SU-DHL-6 (cell line): ENCODE data around the gene CHRNB4.

Experiments used
- H2AFZ ChIP-seq: fragments of 200-600 bp; sonication (generic); 2 replicates; pipeline ENCODE4 v1.6.1; 2014; ENCODE audit warnings: low read depth, mild to moderate bottlenecking, moderate library complexity, mixed read lengths, antibody characterized with exemption, low read length; ENCODE audit not compliant: severe bottlenecking
- H3F3A ChIP-seq: fragments of 200-600 bp; shearing (Covaris generic); 2 replicates; pipeline ENCODE4 v1.6.0; 2016; ENCODE audit warnings: antibody characterized with exemption, mild to moderate bottlenecking; ENCODE audit not compliant: insufficient read depth
- H3K27ac ChIP-seq: fragments of 200-600 bp; sonication (generic); 2 replicates; pipeline ENCODE4 v1.5.1; 2016; ENCODE audit warnings: low read depth, mild to moderate bottlenecking, low read length, moderate library complexity, mixed read lengths
- H3K27me3 ChIP-seq: fragments of 200-600 bp; sonication (generic), shearing (Covaris generic); 2 replicates; pipeline ENCODE4 v1.6.0; 2014; ENCODE audit warnings: mild to moderate bottlenecking, low read length
- H3K36me3 ChIP-seq: fragments of 200-600 bp; sonication (generic); 2 replicates; pipeline ENCODE4 v1.6.1; 2014; ENCODE audit warnings: mild to moderate bottlenecking, low read length, mixed read lengths
- H3K4me2 ChIP-seq: fragments of 300-600, 200-600 bp; shearing (Covaris generic), sonication (generic); 2 replicates; pipeline ENCODE4 v1.6.0; 2014; ENCODE audit warnings: low read length, low read depth, mild to moderate bottlenecking; ENCODE audit not compliant: poor library complexity, severe bottlenecking
- H3K4me3 ChIP-seq: fragments of 200-600 bp; sonication (generic); 2 replicates; pipeline ENCODE4 v1.5.1; 2014; ENCODE audit warnings: antibody characterized with exemption, low read length, mild to moderate bottlenecking, mixed read lengths; ENCODE audit not compliant: insufficient read depth, poor library complexity, severe bottlenecking
- H3K79me2 ChIP-seq: fragments of 200-600 bp; sonication (generic); 2 replicates; pipeline ENCODE4 v1.6.1; 2014; ENCODE audit warnings: mild to moderate bottlenecking, low read length, moderate library complexity; ENCODE audit not compliant: insufficient read depth
- H3K9ac ChIP-seq: fragments of 200-600 bp; sonication (generic); 2 replicates; pipeline ENCODE4 v1.7.0; 2014; ENCODE audit warnings: mild to moderate bottlenecking, low read length
- H3K9me2 ChIP-seq: fragments of 200-600 bp; sonication (generic); replicated peaks from 2 replicates; pipeline ENCODE4 v1.6.1; 2014; ENCODE audit warnings: low read length; ENCODE audit not compliant: insufficient read depth
- H3K9me3 ChIP-seq: fragments of 200-600 bp; sonication (generic); 2 replicates; pipeline ENCODE4 v1.6.1; 2014; ENCODE audit warnings: low read length, mixed read lengths; ENCODE audit not compliant: insufficient read depth
- H4K20me1 ChIP-seq: fragments of 200-600 bp; sonication (generic); 2 replicates; pipeline ENCODE4 v1.6.1; 2014; ENCODE audit warnings: low read depth, mild to moderate bottlenecking, antibody characterized with exemption, low read length, moderate library complexity, mixed read lengths
- CTCF ChIP-seq: fragments of 200-600 bp; sonication (generic); IDR thresholded peaks from one replicate; pipeline ENCODE4 v1.5.1; 2017; ENCODE audit warnings: antibody characterized with exemption, mild to moderate bottlenecking, low read length, moderate library complexity; ENCODE audit not compliant: insufficient read depth, poor library complexity, severe bottlenecking
- EZH2phosphoT487 ChIP-seq: fragments of 200-600 bp; sonication (generic), shearing (Covaris generic); conservative IDR thresholded peaks from 2 replicates; pipeline ENCODE4 v1.6.1; 2018; ENCODE audit warnings: mild to moderate bottlenecking, antibody characterized with exemption, low read length, moderate library complexity, mixed read lengths

The CHRNB4 gene

GRCh38 chr15:78650022-78650421 is 9.0 kb upstream of the CHRNB4 start:
- no peaks in the 10 kb centered on the region for H3K9me2 ChIP-seq
- H3K9ac ChIP-seq, result no peak overlapping the region
- no peaks in the 10 kb centered on the region for H3K27me3 ChIP-seq
- no peaks in the 10 kb centered on the region for H3K36me3 ChIP-seq
- TF ChIP-seq EZH2phosphoT487, result no peak
- no peak for TF ChIP-seq CTCF
- H2AFZ ChIP-seq, result no peak overlapping the region
- no peak overlapping the region for H3K4me2 ChIP-seq
- H4K20me1 ChIP-seq, result no peaks in the 10 kb centered on the region
- no peaks in the 10 kb centered on the region for H3K9me3 ChIP-seq
- H3K27ac ChIP-seq, result no peak overlapping the region
- H3K79me2 ChIP-seq, result no peaks in the 10 kb centered on the region
- H3F3A ChIP-seq, result no peaks in the 10 kb centered on the region
- H3K4me3 ChIP-seq, result no peak overlapping the region

GRCh38 chr15:78645009-78645408 is 4.0 kb upstream of the CHRNB4 start:
- no peak for TF ChIP-seq CTCF
- no peak overlapping the region for H3K9ac ChIP-seq

GRCh38 chr15:78642331-78642730 is 1.3 kb upstream of the CHRNB4 start:
- Histone ChIP-seq H3F3A (no peaks in the 10 kb centered on the region), H4K20me1 (no peaks in the 10 kb centered on the region), H3K4me3 (no peak overlapping the region), H3K4me2 (no peak overlapping the region), H3K9ac (no peak overlapping the region), H3K27me3 (no peaks in the 10 kb centered on the region), H3K79me2 (no peaks in the 10 kb centered on the region), H3K9me2 (no peaks in the 10 kb centered on the region), H3K27ac (no peak overlapping the region), H3K36me3 (no peaks in the 10 kb centered on the region), H2AFZ (no peak overlapping the region), H3K9me3 (no peaks in the 10 kb centered on the region)
- TF ChIP-seq EZH2phosphoT487, result no peak
- TF ChIP-seq CTCF, result no peak

More at GRCh38 chr15:78645009-78645408, 4.0 kb upstream of the CHRNB4 start:
- Histone ChIP-seq H4K20me1 (no peaks in the 10 kb centered on the region), H3K4me3 (no peak overlapping the region), H3K27ac (no peak overlapping the region), H3K9me2 (no peaks in the 10 kb centered on the region), H2AFZ (no peak overlapping the region), H3K4me2 (no peak overlapping the region), H3K79me2 (no peaks in the 10 kb centered on the region), H3K36me3 (no peaks in the 10 kb centered on the region), H3K27me3 (no peaks in the 10 kb centered on the region), H3F3A (no peaks in the 10 kb centered on the region), H3K9me3 (no peaks in the 10 kb centered on the region)
